NCI-H2107 treated with DMSO at 0.1 percent for 48 hours (cell line): ENCODE results near the gene TMED10.

Experiments used
- DNase-seq: peaks from one replicate; lab custom pipeline; 2025; ENCODE audit not compliant: unreplicated experiment; lab: John Stamatoyannopoulos, UW

The TMED10 gene

DNA sequence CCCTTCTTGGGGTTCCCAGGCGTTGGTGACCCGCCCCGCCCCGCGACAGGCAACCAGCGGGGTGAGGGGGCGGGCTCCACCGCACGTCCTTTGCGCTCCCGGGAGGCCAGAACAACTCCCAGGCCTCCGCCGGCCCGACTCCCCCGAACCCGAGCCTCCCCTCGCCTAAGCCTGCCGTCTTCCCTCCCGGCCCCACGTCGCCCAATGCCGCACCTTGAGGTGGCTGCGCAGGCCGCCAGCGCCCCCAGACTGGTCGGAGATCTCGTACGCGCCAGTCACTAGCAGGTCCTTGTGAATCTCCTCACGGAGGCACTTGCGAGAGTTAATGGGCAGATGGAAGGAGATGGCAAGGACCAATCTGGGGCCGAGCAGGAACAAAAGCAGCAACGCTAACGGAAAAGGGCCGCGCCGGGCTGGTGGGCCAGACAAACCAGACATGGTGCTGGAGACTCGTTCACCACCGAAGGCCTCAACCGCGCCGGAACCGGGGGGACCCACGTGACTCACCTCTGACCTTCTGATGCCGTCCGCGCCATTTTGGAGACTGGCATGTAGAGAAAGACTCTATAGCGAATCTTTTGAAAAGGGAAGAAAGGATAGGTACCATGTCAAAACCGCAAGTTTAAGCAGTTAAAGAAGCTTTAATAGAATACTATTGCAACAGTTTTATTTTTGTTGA, at the start of gene TMED10:
TMED10 (minus strand) TSS at position 471 of the 679 bp plus-strand sequence; CDS start at position 438, 33 bp downstream.
- DNase-seq, result peak; percentile 47

DNA sequence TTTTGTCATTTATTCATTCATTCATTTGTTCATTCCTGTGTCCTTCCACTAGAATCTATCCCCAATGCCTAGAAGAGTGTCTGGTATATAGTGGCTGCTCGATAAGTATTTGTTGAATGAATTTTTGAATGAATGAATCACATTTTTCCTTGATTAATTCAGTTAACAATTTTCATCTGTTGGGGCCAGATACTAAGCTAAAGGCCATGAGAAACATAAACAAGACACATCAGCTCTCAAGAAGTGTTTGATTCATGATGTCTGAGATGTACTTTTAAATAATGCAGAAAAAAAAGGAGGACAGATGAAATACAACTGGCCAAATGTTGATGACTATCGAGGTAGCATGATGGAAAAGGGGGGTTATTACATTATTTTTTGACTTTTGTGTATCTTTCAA, 48.1 kb upstream of the TMED10 start:
- DNase-seq, result no peak

DNA sequence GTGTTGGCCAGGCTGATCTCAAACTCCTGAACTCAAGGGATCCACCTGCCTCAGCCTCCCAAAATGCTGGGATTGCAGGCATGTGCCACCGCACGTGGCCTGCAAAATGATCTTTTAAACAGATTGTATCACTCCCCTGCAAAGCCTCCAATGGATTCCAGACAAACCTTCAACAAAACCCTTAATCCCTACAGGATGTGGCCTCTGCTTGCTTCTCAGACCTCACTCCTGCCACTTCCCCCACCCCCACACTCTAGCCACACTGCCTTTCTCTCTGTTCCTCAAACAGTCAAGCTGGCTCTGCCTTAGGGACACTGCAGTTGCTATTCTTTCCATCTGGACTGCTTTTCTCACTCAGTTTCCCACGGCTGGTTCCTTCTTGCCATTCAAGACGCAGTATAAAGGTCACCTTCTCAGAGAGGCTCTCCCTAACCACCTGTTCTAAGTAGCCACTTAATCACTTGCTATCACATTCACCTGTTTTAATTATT, 47.3 kb upstream of the TMED10 start:
- DNase-seq, result peak; percentile 35

DNA sequence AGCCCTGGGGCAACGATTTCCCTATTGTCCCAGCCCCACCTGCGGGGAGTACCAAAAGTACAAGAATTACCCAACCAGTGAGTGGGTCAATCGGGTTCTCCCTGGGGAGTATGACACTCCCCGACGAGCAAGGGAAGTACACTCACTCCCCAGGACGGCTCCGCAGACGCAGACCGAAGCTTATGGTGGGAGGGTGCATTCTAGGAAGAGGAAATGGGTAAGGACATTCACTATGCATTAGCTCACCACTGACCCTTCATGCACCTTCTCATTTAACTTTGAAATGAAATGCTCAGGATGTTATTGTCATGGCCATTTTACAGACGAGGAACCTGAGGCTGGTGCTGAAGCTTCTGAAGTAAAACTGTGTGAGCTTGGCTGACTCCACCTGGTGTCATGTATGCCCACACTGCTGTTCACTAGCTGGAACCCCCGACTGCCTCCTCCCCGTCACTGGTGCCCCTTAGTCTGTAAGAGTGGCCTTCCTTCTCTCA, 45.8 kb upstream of the TMED10 start:
- no peak for DNase-seq

DNA sequence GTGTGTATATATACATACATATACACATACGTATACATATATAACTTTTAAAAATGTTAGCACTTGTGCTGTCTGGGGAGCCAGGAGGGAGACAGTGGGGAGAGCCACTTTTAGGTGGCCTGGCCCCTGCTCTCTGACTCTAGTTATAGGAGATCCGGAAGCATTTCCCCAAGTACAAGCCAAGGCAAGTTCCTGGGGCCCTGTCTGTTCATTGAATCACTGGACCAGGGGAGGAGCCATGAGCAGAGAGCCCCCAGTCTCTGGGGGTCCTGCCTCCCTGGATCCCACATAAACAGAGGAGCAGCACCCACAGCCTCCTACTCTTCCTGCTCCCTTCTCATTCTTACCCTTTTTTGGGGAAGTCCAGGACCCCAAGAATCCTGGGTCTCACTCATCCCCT, 45.4 kb upstream of the TMED10 start:
- no peak for DNase-seq

DNA sequence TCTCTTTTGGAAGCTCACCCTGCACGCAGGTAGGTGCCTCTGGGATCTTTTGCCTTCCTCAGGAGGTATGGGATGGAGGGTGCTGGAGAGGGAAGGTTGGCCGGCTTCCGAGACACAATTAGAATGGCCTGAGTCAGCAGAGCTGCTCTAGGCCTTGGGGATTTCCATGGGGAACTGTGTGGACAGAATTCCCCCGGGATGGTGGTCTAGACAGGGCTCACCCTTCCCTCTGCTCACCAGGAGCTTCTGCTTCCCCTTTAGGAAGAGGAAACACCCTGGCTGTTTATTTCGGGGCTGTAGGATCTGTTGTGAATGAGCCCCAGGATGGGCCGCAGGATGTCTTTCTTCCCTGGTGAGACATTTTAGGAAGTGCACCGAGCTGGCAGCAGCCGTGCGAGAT, 43.7 kb upstream of the TMED10 start:
- no peak for DNase-seq

DNA sequence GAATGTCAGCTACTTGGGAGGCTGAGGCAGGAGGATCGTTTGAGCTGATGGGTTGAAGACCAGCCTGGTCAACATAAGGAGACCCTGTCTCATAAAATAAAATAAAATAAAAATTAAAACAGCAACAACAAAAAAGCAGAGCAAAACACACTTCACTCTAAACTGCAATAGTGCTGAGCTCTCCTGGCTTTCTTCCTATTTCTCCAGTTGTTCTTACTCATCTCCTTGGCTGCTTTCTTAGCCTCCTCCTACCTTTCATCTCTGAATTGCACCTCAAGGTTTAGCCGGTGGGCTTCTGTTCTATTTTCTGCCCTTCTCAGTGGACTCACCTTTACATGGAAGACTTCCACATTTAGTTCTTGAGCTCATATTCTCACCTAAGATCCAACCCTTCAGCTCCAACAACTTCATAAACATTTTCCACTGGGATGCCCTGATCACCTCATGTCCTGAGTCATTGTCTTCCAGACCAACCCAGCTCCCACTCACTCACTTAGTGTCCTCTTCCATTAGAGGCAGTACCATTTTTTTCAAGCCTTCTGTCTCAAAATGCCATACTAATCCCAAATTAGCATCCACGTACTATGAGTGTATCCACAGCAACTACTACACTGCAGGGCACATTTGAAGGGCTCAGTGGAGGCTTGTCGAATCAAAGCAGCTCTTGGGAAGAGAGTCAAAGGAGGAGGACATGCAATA, 41.2 kb upstream of the TMED10 start:
- DNase-seq, result no peak

DNA sequence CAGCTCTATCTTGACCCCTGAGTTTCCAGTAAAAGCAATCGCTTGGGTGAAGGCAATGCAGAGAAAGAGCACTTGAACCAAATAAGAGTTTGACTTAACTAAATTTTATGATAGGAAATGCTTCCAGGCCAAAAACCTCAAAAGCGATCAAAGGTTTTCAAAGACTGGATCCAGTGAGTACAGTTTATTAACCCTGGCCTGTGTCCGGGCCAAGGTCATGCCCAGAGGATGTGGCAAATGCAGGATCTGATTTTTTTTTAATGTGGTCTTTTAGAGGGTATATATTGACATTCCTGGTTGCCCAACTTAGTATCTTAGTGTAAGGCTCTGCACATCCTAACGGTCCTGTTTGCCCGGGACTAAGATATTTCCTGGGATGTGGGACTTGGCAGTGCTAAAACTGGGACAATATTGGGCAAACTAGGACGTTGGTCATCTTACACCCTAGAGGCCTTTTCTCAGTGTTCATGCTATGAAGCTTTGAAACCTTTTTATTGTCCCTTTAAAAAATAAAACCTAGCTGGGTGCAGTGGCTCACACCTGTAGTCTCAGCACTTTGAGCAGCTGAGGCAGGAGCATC, 40.1 kb upstream of the TMED10 start:
- DNase-seq, result no peak

DNA sequence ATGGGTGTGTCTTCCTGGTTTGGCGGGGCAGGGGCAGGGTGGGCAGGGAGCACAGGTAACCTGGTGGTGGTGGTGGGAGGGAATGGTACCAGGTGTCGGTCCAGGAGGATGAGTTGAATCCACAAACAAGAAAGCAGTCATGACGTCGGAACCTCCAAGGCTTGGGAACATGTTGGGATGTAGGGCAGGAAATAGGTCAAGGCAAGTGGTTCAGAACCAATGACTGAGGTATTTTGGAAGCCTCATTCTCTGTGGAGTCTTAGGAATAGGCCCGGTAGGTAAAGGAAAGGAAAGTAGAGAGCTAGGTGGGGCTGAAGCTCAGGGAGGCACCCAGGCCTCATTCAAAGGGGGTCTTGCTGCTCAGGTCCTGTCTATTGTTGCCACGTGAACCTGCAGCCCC, 39.1 kb upstream of the TMED10 start:
- no peak for DNase-seq

DNA sequence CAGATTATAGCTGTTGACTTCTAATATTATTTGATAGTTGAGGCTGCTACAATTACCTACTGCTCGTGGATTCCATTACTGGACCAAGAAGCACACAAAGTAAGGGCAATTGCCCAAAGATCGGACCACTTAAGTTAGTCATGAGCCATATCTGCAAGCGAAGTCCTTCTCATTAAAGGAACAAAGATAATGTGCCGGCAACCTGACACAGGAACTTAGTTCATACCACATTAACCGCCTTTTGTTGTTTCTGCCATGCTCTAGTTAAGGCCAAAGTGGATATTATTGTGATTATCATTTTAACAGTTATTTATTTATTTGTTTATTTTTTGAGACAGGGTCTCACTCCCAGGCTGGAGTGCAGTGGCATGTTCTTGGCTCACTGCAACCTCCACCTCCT, 38.1 kb upstream of the TMED10 start:
- DNase-seq, result no peak

DNA sequence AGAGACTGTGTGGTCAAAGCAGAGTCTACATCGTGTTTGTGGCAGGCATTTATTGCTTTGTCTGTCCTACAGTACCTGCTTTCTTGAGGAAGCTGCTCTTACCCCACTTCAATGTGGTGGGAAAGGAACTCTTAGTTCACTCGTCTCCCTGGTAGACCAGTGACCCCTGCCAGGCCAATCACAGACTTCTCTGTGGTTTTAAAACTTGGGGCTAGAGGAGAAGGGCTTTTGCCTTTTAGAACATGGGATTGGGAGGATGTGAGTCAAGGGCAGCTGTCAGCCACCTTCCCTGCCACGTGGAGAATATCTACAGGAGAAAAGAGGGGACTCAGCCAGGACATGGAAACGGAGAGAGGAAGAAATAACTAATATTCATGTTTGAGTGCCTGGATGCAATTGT, 36.8 kb upstream of the TMED10 start:
- DNase-seq, result no peak

DNA sequence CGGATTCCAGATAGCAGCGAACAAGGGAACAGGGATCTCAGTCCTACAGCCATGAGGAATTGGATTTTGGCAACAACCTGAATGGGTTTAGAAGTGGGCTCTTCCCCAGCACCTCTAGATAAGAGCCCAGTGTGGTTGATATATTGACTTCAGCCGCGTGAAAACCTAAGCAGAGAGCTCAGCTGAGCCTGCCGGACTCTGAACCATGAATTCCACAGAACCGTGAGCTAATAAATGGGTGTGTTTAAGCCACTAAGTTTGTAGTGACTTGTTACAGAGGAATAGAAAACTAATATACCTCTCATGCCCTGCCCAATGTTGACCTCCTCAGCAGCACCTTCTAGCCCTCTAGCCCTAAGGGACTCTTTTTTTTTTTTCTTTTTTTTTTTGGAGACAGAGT, 32.4 kb upstream of the TMED10 start:
- no peak for DNase-seq

DNA sequence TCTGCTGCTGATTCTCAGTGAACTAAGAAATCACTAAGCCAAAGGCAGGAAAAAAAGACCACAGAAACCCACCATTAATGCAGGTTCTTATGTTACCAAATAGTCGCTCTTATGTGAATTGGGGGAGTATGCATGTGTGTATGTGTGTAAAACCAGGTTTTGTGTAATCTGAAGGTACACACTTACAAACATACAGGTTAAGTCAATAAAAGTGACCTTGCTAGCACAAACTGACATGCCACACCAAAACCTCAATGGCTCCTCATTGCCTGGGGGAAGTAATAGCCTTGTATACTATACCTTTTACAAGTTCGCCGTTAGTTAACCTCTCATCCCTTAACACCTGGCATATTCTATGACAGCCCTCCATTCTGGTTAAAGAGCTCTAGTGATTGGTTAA, 29.8 kb upstream of the TMED10 start:
- no peak for DNase-seq

DNA sequence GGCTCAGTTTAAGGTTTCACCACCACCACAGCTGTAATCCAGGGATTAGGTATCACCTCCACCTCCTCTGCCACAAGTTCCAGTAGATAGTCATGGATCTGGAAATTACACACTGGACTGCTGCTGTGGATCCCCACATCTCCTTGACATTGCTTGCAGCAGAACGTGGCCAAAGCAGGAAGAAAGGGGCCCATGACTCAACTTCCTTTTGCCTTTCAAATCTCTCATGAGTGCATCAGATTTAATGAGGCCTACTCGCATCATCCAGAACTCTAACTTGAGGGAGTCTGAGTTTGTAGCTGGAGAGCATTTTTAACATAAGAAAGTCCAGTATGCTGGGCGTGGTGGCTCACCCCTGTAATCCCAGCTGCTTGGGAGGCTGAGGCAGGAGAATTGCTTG, 29.2 kb upstream of the TMED10 start:
- no peak for DNase-seq

DNA sequence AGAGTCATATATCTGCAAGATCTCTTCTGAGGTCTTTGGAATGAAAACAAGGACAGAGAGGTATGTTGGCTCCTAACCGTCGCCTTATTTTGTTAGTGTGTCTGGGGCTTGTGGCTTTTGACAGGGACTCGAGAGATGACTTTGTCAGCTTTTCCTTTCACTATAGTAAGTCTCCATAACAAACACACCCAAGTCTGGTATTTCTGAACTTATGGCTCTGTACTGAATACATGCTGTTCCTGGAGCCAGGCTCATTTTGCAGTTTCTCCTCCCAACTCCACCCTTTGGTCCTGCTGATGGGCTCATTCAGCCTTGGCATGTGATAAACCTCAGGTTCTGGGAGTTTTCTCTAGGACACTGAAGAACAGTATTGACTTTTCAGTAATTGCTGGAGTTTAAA, 27.7 kb upstream of the TMED10 start:
- DNase-seq, result no peak

DNA sequence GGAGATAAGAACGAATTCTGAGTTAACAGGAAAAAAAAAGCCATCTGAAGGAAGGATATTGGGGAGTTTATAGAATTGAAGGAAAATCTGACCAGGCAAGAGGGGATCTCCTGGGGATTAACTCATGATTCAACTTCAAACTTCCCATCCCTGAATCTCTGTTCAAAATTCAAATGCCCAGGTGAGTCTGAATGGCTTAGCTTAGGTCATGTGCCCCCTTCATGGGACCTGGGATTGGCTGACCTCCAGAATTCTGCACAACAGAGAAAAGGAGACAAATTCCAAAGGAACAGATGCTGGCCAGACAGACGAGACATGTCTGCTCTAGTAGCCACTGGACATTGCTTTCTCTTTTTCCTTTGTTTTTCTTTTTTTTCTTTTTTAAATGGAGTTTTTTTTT, 26.2 kb upstream of the TMED10 start:
- no peak for DNase-seq

DNA sequence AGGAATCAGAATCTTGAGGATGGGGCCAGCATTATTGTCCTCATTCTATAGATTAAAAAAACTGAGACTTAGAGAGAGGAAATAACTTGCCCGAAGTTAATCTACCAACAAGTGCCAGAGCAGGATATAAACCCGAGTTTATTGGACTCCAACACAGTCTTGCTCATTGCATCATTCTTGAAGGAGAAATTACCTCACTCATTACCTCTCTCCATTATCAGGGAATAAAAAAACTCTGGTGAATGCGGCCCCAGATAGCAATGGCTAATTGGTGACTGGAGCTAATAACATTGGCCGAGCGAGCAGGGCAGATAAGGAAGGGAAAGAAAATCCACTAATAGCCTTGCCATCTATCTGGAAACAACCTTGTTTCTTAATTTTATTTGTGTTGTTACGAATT, 24.7 kb upstream of the TMED10 start:
- DNase-seq, result no peak

DNA sequence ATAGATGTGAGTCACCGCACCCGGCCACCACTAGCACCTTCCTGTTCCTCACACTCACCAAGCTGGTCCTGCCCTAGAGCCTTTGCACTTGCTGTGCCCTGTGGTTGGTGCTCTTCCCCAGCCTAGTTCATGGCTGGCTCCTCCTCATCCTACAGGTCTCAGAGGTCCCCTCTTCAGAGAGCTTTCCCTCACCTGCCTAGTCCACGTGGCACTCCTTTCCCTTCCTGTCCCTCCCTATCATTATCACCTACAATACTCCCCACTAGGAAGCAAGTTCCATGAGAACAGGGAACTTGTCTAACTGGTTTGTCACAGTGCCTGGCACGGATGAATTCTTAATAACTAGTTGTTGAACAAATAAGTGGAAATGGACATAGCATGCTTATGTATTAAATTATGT, 24.0 kb upstream of the TMED10 start:
- no peak for DNase-seq

DNA sequence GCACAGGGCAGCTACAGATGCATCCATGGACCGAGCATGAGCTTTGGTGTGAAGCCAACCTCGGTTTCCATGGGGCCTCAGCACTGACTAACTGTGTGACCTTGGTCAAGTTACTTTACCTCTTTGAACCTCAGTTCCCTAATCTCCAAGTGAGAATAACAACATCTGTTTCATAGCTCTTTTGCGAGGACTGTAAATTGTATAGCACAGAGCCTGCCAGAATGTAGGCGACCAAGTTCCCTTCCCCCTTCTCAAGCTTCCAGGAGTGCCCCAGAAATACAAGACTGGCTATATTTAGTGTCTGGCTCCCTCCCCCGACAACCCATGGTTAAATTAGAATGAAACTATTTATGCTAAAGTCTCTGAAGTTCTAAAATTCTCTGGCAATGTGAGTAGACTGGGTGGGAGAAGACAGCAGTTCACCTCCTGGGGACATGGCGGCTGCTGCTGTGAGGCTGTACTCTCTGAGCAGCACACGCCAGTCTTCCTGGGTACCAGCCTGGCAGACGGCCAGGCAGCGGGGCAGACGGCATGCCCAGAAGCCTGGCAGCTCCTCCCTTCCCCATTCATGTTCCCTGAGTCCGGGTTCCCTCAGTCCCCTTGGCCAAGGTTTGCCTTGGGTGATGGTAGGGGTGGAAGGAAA, 22.0 kb upstream of the TMED10 start:
- DNase-seq, result no peak

DNA sequence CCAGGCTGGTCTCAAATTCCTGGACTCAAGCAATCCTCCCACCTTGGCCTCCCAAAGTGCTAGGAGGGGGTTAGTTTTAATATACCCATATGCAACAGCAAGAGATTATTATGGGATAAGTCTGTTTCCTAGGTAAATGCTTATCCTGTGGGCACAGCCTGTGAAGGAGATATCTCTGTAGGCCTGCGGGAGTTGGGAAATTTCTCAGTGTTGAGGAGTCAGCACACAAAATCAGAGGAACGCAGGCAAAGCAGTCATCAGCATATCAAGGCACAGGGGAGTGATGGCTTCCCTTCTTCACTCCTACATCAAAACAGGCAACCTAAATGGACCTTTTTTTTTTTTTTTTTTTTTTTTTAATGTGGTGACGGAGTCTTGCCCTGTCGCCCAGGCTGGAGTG, 20.9 kb upstream of the TMED10 start:
- DNase-seq, result no peak

DNA sequence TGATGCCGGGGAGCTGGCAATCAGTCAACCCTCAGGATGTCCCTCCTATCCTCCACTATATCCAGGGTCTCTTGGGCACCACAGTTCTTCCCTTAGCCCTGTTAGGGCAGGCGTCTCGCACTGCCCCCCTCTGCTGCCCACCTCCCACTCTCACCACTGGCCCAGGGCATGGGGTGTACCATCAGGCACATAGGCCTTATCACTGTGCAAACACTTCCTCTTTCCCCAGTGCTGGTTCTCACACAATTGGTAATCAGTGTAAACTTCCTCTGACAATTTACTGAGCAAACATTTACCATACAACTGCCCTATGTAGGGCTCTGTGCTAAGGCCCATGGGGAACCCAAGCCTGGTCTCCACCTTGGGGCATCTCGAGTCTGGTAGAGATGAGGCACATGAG, 20.1 kb upstream of the TMED10 start:
- DNase-seq, result no peak

DNA sequence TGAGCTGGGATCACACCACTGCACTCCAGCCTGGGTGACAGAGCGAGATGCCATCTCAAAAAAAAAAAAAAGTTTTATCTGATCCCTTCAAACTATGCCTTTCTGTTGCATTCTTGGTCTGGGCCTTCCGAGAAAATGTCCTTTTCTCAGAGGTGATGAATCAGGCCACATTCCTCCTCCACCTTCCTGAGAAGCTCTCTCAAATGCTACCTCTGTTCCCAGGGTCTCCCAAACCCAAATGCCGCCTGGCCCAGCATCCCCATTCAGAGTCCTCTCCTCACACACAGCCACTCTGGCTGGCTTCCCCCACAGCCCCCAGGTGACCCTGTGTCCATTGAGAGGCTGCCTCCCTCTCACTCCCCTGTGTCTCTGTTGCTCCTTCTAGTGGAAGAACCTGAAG, 19.7 kb upstream of the TMED10 start:
- DNase-seq, result no peak
